PC-9 (cell line): ENCODE results near the gene MTUS2.

Experiments used
- CTCF ChIP-seq: fragments of 200-600 bp; sonication (generic); conservative IDR thresholded peaks from 2 replicates; pipeline ENCODE4 v1.6.1; 2017; ENCODE audit warnings: mixed run types, antibody characterized with exemption, mild to moderate bottlenecking, moderate library complexity
- EZH2 ChIP-seq: fragments of 200-600 bp; sonication (generic); IDR thresholded peaks from 2 replicates; pipeline ENCODE4 v1.8.0; 2017; ENCODE audit warnings: antibody characterized with exemption, low read depth

- TF ChIP-seq CTCF (no peak), EZH2 (no peak)
Measured at GRCh38 chr13:29384466-29384865, 564.3 kb downstream of the MTUS2 start.
